ENCODE results near the gene TARBP1.
A peak's percentile ranks its signal among the peaks of the same experiment; 100 is the strongest.
"Not testable (repeated sequence)": the region's sequence is repeated elsewhere in the genome, so short reads cannot be mapped to it uniquely, and the experiment has no call there.

TARBP1 gene

DNA sequence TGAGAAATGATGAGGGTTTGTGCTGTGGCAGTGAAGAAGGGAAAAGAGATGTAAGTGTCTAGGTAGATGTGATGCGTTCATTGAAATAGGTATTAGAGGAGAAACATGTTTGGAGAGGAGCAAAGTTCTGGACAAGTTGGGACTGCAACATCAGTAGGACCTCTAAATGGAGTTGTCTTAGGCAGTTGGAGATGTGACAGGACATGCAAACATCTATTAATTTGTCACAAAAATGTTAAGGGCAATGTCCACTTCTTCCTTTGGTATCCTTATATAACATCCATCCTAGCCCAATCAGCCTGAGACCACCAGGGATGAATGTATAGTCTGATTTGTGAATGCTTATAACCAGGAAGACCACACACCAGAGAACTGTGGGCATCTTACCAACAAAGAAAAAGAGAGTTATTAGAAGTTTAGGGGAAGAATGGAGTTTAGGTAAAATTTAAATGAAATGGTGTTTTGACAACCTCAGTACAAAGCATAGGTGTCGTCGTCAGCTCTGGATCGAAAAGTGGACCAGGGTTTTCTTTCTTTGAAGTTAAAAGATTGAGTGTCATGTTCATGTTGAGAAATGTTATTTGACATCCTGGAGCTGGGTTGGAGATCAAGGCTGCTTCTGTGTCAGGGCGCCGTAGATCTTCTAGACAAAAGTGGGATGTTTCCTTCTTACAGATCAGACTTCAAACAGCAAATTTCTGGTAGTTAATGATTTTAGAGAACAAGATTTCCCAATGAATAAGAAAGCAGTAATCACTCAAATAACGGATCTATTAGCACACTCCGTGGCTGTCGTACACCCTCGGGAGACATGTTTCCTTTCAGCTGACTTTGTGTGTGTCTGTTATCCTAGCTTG is 97.1 kb downstream of the TARBP1 start:
- TF ChIP-seq, protein P1, sequence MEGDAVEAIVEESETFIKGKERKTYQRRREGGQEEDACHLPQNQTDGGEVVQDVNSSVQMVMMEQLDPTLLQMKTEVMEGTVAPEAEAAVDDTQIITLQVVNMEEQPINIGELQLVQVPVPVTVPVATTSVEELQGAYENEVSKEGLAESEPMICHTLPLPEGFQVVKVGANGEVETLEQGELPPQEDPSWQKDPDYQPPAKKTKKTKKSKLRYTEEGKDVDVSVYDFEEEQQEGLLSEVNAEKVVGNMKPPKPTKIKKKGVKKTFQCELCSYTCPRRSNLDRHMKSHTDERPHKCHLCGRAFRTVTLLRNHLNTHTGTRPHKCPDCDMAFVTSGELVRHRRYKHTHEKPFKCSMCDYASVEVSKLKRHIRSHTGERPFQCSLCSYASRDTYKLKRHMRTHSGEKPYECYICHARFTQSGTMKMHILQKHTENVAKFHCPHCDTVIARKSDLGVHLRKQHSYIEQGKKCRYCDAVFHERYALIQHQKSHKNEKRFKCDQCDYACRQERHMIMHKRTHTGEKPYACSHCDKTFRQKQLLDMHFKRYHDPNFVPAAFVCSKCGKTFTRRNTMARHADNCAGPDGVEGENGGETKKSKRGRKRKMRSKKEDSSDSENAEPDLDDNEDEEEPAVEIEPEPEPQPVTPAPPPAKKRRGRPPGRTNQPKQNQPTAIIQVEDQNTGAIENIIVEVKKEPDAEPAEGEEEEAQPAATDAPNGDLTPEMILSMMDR (IDR thresholded peaks at IDR 0.05; ENCODE audit: unreplicated experiment in 3 of 3) = no peak
- H3K36me3 Mint-ChIP-seq (ENCODE audit: low read depth) = peaks cover 74% of the 10 kb centered on the region
- H3K27me3 Mint-ChIP-seq (ENCODE audit: low read depth) = no peaks in the 10 kb centered on the region
- no peak overlapping the region for H3K27ac Mint-ChIP-seq
- H3K4me1 Mint-ChIP-seq = no peaks in the 10 kb centered on the region
- H3K9me3 Mint-ChIP-seq = no peaks in the 10 kb centered on the region
- H3K4me3 Mint-ChIP-seq = no peak overlapping the region

- not testable (repeated sequence) for H3K4me3 Mint-ChIP-seq; H3K4me1 Mint-ChIP-seq; H3K9me3 Mint-ChIP-seq; H3K27ac Mint-ChIP-seq; H3K27me3 Mint-ChIP-seq (ENCODE audit: low read depth)
- H3K36me3 Mint-ChIP-seq (ENCODE audit: low read depth) = peaks cover 70% of the 10 kb centered on the region
These were observed 99.3 kb downstream of the TARBP1 start for GRCh38 chr1:234379591-234380109.

GRCh38 chr1:234375672-234376071 is 103.3 kb downstream of the TARBP1 start:
- H3K27ac Mint-ChIP-seq = no peak overlapping the region
- peaks cover 47% of the 10 kb centered on the region for H3K36me3 Mint-ChIP-seq (ENCODE audit: low read depth)
- H3K27me3 Mint-ChIP-seq (ENCODE audit: low read depth) = no peaks in the 10 kb centered on the region
- peaks cover 27% of the 10 kb centered on the region for H3K4me1 Mint-ChIP-seq
- H3K4me3 Mint-ChIP-seq = peak overlapping the region; percentile 54 to 85 (median 68)
- TF ChIP-seq, protein P1 (IDR thresholded peaks at IDR 0.05; ENCODE audit: unreplicated experiment in 3 of 3) = no peak
- H3K9me3 Mint-ChIP-seq = no peaks in the 10 kb centered on the region

DNA sequence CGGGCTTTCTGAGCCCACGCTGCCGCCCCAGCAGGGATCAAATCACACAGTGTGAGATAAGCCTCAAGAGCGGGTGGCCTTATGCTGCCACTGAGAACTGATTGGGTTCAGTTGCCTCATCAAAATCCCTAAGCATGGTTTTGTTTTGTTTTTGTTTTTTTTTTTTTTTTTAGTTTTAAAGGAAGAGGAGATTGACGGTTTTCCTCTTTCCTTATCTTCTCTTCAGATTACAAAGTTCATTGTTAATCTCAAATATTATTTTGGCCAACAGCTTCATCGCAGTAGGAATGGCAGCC is 105.1 kb downstream of the TARBP1 start:
- peaks cover 29% of the 10 kb centered on the region for H3K36me3 Mint-ChIP-seq (ENCODE audit: low read depth)
- peaks cover under 1% of the 10 kb centered on the region for H3K27me3 Mint-ChIP-seq (ENCODE audit: low read depth)
- peaks cover 27% of the 10 kb centered on the region for H3K4me1 Mint-ChIP-seq
- peak overlapping the region; percentile 94 to 97 (median 97) for H3K4me3 Mint-ChIP-seq
- no peaks in the 10 kb centered on the region for H3K9me3 Mint-ChIP-seq
- H3K27ac Mint-ChIP-seq = peak overlapping the region; percentile 98
- TF ChIP-seq, protein P1 (IDR thresholded peaks at IDR 0.05; ENCODE audit: unreplicated experiment in 3 of 3) = no peak

DNA sequence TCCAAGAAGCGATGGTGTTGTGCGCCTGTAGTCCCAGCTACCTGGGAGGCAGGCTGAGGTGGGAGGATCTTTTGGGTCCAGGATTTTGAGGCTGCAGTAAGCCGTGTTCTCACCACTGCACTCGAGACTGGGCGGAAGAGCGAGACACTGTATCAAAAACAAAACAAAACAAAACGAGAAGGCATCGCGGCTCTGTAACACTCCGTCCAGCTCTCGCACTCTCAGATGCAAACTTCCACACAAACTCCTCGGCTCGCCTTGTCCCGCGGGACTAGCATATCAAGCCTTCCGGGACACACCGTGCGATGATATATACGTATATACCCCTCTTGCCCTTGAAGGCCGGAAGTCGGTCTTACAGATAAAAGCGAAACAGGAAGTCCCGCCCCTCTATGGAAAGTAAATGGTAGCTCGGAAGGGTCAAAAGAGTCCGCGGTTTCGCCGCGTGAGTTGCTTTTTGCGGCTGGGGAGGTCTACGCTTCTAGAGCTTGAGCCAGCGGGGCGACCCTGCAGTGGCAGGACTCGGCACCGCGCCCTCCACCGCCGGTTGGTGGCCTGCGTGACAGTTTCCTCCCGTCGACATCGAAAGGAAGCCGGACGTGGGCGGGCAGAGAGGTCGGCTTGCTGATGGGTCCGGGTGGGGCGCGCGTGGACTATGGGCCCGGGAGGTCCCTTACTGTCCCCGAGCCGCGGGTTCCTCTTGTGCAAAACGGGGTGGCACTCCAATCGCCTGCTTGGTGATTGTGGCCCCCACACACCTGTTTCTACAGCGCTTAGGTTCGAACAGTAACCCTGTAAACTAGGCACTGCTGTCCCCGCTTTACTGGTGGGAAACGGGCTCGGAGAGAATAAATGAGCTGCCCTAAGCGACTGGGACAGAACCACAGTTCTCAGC is 105.7 kb downstream of the TARBP1 start, which contains the start of gene COA6:
Gene COA6 (plus strand): TSS at position 393 of the 895 bp plus-strand sequence. CDS start 11 bp downstream, at position 404.
- Mint-ChIP-seq H3K4me3 (peak within 1 kb of the TSS; percentile 94 to 97 (median 97)), H3K9me3 (no peaks in the 10 kb centered on the region), H3K27me3 (ENCODE audit: low read depth) (peaks cover 7% of the 10 kb centered on the region), H3K36me3 (ENCODE audit: low read depth) (peaks cover 23% of the 10 kb centered on the region), H3K27ac (peak within 1 kb of the TSS; percentile 98), H3K4me1 (peaks cover 27% of the 10 kb centered on the region)
- TF ChIP-seq, protein P1 (IDR thresholded peaks at IDR 0.05; ENCODE audit: unreplicated experiment in 3 of 3) = no peak

All from nephron (organoid).